ENCODE data around the gene FBRSL1. TPM values are rescaled to one million over a fixed set of nuclear protein-coding genes. Genes with fewer than 3 reads are reported as not detected.
A peak's percentile ranks its signal among the peaks of the same experiment; 100 is the strongest.

FBRSL1 gene
- polyA plus RNA-seq, 3 donors = 0.39 to 28.7 (median 0.74) TPM

DNA sequence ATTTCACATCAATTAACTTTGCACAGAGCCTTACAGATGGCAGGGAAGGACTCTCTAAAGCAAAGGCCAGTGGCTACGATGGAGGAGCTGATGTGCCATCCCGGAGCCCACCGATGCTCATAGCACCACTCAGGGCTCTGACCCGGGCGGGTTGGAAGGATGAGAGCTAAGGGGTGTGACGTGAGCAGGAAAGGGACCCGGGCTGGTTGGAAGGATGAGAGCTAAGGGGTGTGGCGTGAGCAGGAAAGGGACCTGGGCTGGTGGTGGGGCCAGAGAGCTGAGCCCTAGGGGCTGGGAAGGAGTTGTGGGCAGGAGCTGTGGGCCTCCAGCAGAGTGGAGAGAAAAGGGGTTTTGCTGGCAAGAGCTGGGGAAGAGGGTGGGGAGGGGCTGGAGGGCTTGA, 3.8 kb upstream of the FBRSL1 start:
- no peak overlapping the region for H2AFZ ChIP-seq (ENCODE audit: insufficient read depth, low read depth, low read length, poor library complexity, severe bottlenecking)
- H3K4me2 ChIP-seq (replicated peaks; ENCODE audit: extremely low read depth, low read length, poor library complexity, severe bottlenecking) = no peak overlapping the region
- H3K79me2 ChIP-seq (ENCODE audit: insufficient read depth, low read length) = peaks cover 6% of the 10 kb centered on the region
- H3K36me3 ChIP-seq (replicated peaks in 1 of 2; ENCODE audit: control insufficient read depth in 1 of 2, insufficient read depth in 2 of 2, low read length in 2 of 2) = no peaks in the 10 kb centered on the region
- no peaks in the 10 kb centered on the region for H3K27me3 ChIP-seq (ENCODE audit: control insufficient read depth in 2 of 2, insufficient read depth in 2 of 2, low read length in 2 of 2)
- no peak overlapping the region for H3K4me3 Mint-ChIP-seq
- H3K9me3 ChIP-seq (replicated peaks in 1 of 2; ENCODE audit: control insufficient read depth in 1 of 2, insufficient read depth in 1 of 2, low read length in 2 of 2) = peaks cover 0 to 6% of the 10 kb centered on the region in 2 donors
- H3K36me3 Mint-ChIP-seq = peaks cover 5% of the 10 kb centered on the region in 2 donors
- peaks cover 41% of the 10 kb centered on the region for H3K4me1 Mint-ChIP-seq
- peak overlapping the region in 3 of 7 donors; percentile 32 to 57 (median 38) for H3K27ac Mint-ChIP-seq
- peaks cover 5% of the 10 kb centered on the region for H4K20me1 ChIP-seq (ENCODE audit: insufficient read depth, low read length)
- no peak overlapping the region for H3K9ac ChIP-seq (ENCODE audit: insufficient read depth, low read length, poor library complexity, severe bottlenecking)
- 71% methylated on average over 8 of the region's 8 CpGs for WGBS (ENCODE audit: insufficient coverage)
- peaks cover 6 to 13% (median 10%) of the 10 kb centered on the region in 3 donors for H3K27me3 Mint-ChIP-seq (ENCODE audit: low read depth in 3 of 3)
- intact Hi-C loops (cut with micrococcal nuclease) = loop anchor here in 1 of 2 donors (5.0 kb wide), 1 partner anchor 404 kb away; no protein-coding TSS in a partner anchor
- TF ChIP-seq, protein P1, sequence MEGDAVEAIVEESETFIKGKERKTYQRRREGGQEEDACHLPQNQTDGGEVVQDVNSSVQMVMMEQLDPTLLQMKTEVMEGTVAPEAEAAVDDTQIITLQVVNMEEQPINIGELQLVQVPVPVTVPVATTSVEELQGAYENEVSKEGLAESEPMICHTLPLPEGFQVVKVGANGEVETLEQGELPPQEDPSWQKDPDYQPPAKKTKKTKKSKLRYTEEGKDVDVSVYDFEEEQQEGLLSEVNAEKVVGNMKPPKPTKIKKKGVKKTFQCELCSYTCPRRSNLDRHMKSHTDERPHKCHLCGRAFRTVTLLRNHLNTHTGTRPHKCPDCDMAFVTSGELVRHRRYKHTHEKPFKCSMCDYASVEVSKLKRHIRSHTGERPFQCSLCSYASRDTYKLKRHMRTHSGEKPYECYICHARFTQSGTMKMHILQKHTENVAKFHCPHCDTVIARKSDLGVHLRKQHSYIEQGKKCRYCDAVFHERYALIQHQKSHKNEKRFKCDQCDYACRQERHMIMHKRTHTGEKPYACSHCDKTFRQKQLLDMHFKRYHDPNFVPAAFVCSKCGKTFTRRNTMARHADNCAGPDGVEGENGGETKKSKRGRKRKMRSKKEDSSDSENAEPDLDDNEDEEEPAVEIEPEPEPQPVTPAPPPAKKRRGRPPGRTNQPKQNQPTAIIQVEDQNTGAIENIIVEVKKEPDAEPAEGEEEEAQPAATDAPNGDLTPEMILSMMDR (IDR thresholded peaks at IDR 0.05) = no peak
- H3K4me1 ChIP-seq (ENCODE audit: control insufficient read depth in 1 of 2, insufficient read depth in 2 of 2, low read length in 2 of 2) = peaks cover 45 to 47% of the 10 kb centered on the region in 2 donors
- no peak for DNase-seq
- H3K9me3 Mint-ChIP-seq = peaks cover 0 to 7% (median 5%) of the 10 kb centered on the region in 7 donors
- H3K27ac ChIP-seq (ENCODE audit: low read depth in 1 of 2, low read length in 2 of 2) = no peak overlapping the region
- no peak overlapping the region for H3K4me3 ChIP-seq (replicated peaks in 1 of 3; ENCODE audit: low read depth in 2 of 3, low read length in 3 of 3)

GRCh38 chr12:132486576-132486975, 3.4 kb upstream of the FBRSL1 start:
- Histone ChIP-seq H4K20me1 (ENCODE audit: insufficient read depth, low read length) (peaks cover 9% of the 10 kb centered on the region), H3K9ac (ENCODE audit: insufficient read depth, low read length, poor library complexity, severe bottlenecking) (no peak overlapping the region), H3K4me1 (ENCODE audit: control insufficient read depth in 1 of 2, insufficient read depth in 2 of 2, low read length in 2 of 2) (peaks cover 45 to 47% of the 10 kb centered on the region in 2 donors), H3K36me3 (replicated peaks in 1 of 2; ENCODE audit: control insufficient read depth in 1 of 2, insufficient read depth in 2 of 2, low read length in 2 of 2) (no peaks in the 10 kb centered on the region), H3K4me2 (replicated peaks; ENCODE audit: extremely low read depth, low read length, poor library complexity, severe bottlenecking) (no peak overlapping the region), H3K27ac (ENCODE audit: low read depth in 1 of 2, low read length in 2 of 2) (no peak overlapping the region), H3K9me3 (replicated peaks in 1 of 2; ENCODE audit: control insufficient read depth in 1 of 2, insufficient read depth in 1 of 2, low read length in 2 of 2) (peaks cover 0 to 6% of the 10 kb centered on the region in 2 donors), H3K4me3 (replicated peaks in 1 of 3; ENCODE audit: low read depth in 2 of 3, low read length in 3 of 3) (no peak overlapping the region), H3K79me2 (ENCODE audit: insufficient read depth, low read length) (peaks cover 10% of the 10 kb centered on the region), H2AFZ (ENCODE audit: insufficient read depth, low read depth, low read length, poor library complexity, severe bottlenecking) (no peak overlapping the region), H3K27me3 (ENCODE audit: control insufficient read depth in 2 of 2, insufficient read depth in 2 of 2, low read length in 2 of 2) (no peaks in the 10 kb centered on the region)
- Mint-ChIP-seq H3K4me1 (peaks cover 41% of the 10 kb centered on the region), H3K27me3 (ENCODE audit: low read depth in 3 of 3) (peaks cover 6 to 10% (median 9%) of the 10 kb centered on the region in 3 donors), H3K9me3 (peaks cover 0 to 7% (median 5%) of the 10 kb centered on the region in 7 donors), H3K36me3 (peaks cover 9% of the 10 kb centered on the region in 2 donors), H3K27ac (peak overlapping the region in 2 of 7 donors; percentile 38 to 98), H3K4me3 (no peak overlapping the region)
- intact Hi-C loops (cut with micrococcal nuclease) = loop anchor here in 1 of 2 donors (5.0 kb wide), 1 partner anchor 404 kb away; no protein-coding TSS in a partner anchor
- 92% methylated on average over 11 of the region's 17 CpGs for WGBS (ENCODE audit: insufficient coverage)
- TF ChIP-seq, protein P1 (IDR thresholded peaks at IDR 0.05) = no peak
- DNase-seq = no peak
